HG02610 (cell line): ENCODE data around the gene PLPP4.

Experiments
- ATAC-seq: cut with Tn5 transposase; IDR thresholded peaks from one replicate; pipeline ENCODE4 v1.9.1; 2021; ENCODE audit warnings: mild to moderate bottlenecking, moderate library complexity; ENCODE audit not compliant: unreplicated experiment

The PLPP4 gene

DNA sequence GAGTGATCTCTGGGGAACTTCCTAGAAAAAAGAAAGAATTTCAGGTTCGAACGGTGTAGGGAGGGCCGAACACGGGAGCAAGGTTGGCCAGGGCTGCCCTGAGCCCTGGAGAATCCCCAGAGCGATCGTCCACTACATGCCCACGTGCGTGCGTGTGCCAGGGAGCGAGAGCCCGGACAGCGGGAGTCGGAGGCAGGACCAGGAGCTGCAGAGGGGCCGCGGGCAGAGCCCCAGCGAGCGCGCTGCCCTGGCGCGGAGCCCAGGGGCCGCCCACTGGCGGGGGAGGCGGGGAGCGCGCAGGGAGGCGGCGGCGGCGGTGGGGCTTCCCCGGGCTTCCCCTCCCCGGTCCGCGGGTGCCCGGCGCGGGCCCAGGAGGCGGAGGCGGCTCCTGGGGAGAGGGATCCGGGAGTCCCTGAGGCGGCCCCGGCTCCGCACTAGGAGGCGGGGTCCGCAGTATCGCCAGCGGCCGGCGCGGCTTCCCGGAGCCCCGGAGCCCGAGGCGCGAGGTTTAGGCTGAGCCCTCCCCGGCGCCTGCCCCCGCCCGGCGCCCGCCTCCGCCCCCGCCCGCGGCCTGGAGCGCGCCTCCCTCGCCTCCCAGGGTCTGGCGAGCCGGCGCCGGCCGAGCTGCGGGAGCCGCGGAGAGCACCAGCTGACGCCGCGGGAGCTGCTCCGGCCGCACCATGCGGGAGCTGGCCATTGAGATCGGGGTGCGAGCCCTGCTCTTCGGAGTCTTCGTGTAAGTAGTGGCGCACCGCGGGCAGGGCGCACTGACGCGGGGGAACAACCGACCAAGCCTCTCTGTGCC lies at the start of gene PLPP4:
Gene PLPP4 (plus strand): TSS at position 602 of the 805 bp plus-strand sequence. CDS start 79 bp downstream, at position 681.
- no peak for ATAC-seq

DNA sequence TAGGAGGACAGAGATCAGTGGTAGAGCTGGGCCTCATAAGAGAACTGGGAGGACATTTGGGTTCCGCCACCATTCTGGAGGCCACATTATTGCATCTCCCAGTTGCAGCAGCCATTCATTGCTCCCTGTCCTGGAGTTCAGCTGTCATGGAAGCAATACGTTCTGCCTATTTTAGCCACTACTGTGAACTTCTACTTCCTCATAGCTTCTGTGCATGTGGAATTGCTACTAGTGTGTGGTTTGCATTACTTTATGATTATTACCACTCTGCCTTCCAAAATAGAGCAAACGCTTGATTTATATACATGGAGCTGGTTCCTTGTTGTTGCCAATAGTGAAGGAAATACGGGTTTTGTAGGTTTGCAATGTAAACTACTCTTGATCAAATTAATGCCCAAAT lies 47.2 kb upstream of the PLPP4 start:
- no peak for ATAC-seq

DNA sequence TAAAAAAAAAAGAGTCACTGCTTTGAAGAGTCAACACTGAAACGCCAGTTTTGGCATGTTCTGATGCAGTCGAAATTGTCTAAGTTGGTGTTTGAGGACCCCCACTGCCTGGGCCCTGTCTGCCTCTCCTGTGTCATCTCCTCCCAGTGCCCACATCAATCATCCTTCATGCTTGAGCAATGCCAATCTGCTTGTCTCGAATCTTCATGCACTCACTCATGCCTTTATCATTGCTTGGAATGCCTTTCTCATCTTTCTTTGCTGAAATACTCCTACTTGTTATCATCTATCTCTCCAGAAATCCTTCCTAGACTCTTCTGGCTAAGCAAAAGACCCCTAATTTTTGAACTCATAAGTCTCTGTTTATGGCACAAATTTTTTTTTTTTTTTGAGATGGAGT lies 42.1 kb upstream of the PLPP4 start:
- ATAC-seq = no peak

DNA sequence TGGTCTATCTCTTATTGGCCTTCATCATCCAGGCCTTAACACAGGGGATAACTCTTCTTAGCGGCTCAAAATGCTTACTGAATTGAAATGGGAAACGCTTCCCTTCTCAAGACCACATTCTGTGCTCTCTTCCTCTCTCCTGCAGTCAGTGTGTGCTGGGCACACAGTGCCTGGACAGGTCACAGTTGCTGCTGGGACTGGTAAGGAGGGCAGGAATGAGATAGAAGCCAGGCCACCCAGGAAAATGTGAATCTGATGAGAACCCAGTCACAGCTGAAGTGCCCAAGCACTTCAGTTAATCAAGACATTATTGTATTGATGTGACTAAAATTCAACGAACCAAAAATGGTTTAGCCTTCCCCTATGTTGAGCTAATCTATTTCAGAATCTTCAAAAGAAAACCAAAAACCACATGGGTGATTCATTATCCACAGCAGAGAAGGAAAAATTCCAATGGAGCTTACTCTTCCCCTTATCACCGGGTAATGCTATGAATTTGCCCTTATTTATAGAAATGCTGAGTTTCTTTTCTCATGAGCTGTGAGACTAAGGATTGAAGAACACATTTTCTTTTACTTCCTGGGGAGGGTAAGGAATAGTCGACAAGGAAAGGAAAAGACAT lies 41.2 kb upstream of the PLPP4 start:
- ATAC-seq = no peak

DNA sequence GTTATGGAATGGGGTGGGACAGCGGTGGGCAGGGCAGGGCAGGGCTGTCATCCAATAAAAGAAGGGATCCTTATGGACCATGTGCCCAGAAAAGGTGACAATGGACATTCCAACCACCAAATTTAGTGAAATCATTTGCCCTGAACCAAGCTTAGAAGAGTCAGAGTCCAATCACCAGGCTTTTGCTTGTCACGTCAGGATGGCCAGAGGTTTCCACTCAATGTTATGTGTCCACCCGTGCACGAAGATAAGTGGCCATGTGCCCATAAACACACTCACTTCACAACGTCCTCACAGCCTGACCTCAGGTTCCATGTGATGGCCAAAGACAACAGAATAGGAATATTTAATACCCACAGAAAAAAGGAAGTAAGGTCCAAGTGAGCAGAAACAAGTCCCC lies 36.6 kb upstream of the PLPP4 start:
- no peak for ATAC-seq

DNA sequence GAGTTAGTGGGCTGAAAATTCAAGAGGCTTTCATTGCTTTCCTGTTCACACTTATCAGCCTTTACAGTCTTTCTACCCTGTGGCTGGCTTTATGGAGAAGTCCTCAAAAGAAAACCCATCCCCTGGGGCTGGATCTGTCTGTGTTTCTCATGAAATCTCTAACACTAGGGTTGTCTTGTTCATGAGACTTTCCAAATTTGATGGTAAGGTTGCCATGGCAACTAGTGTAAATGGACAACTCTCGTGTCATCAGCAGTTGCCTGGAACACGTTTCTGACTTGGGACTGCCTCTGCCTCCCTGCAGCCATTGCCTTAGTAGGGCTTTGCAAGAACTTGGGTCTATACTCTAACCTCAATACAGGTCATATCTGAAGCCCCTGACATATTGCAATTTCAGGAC lies 35.8 kb upstream of the PLPP4 start:
- no peak for ATAC-seq

DNA sequence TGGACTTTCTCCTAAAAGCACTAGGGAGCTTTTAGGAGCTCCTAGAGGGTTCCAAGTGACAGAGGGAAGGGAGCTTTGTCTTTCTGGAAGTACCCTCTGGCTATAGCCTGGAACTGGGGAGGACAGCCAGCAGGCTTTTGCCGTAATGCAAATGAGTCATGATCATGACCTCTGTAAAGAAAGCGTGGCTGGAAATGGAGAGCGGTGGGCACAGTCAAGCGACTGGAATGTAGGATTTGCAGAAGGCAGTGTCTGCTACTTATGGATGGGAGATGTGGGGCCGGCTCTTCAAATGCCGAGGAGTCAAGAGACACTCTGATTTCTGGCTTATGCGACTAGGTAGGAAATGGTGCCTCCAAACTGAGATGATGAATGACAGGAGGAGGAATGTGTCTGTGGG lies 34.6 kb upstream of the PLPP4 start:
- ATAC-seq = no peak

DNA sequence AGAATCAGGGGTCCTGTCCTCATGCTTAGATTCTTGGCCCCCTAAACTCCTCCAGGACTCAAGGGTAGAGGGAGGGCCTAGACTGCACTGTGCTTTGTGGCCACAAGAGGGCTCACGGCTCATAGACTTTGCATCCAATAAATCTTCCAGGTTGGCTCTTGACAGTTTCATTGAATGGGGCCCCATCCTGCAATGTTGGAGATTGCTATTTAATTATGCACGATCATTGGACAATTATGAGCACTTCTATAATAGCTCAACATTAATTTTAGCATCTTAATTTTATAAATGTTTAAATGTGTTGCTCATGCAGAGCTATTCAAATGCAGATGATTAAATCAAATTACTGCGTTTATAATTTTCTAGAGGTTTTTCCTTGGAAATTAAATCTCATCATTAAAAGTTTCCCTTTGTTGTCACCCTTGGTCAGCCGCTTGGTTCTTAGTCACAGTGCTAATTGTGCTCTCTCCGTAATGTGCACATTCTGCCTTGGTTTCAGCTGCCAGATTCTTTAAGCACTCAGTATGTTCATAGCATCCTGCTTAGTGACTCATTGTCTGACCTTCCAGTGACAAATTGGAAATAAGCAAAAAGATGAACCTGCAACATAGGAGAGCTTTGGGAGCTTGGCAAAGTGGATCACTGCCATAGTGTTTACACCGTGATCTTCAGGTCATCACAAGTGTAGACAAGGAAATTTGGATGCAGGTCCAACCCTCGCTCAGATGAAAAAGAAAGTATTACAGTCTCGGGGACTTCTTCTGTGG lies 33.4 kb upstream of the PLPP4 start:
- peak; percentile 14 for ATAC-seq

DNA sequence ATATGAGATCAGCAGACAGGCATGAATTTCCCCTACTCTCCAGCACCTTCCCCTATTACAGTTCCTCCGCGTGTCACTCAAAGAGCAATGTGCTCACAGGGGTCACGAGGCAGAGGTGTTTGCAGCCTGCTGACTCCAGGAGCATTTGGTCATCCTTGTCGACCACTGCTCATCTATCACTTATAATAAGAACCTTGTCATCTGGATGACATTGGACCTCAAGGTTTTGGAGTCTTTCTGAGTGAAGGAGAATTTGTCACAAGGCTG lies 32.9 kb upstream of the PLPP4 start:
- ATAC-seq = peak; percentile 56

DNA sequence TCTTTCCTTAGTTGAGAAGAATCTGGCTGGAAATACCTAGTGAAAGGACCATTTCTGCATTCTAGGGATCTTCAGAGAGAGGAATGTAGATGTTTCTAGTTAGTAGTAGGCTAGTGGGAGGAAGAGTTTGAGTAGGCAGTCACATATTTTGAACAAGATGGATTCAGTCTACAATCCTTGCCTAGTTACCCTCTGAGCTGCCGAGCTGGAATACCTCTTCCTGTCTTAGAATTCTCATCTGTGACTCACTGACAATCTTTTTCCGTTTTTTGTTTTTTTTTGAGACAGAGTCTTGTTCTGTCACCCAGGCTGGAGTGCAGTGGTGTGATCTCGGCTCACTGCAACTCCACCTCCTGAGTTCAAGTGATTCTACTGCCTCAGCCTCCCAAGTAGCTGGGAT lies 30.7 kb upstream of the PLPP4 start:
- ATAC-seq = no peak

DNA sequence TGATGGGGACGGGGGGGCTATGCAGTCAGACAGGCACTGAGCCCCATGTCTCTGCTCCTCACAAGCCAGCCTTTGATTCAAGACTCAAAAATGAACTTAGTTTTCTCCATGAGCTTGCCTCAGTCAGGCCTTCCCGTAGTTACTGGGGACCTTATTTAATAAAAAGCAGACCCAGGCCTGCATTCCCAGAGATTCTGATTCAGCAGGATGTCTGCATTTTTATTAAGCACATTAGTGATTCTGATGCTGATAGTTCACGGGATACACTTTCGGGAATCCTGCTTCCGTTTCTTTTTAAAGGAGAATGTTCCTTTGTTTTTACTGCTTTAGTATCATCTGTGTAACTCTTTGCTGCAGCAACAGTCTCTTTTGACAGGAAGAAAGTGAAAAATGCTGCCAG lies 28.3 kb upstream of the PLPP4 start:
- no peak for ATAC-seq

DNA sequence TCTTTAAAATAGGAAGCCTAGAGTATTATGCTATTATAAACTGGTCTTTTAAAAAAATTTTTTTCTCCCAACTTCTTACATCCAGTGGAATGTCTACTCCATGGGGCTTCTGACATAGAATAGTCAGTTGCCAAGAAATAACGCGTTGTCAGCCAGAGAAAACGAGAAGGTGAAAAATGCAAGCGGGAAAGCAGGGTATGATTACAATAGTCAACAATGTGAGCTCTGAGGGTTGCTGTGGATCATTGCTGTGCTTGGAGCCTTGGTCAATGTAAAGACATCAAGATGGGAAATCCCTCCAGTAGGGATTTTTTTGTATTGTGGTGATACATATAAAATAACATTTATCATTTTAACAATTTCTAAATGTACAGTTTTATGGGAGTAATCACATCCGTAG lies 27.6 kb upstream of the PLPP4 start:
- ATAC-seq = no peak

DNA sequence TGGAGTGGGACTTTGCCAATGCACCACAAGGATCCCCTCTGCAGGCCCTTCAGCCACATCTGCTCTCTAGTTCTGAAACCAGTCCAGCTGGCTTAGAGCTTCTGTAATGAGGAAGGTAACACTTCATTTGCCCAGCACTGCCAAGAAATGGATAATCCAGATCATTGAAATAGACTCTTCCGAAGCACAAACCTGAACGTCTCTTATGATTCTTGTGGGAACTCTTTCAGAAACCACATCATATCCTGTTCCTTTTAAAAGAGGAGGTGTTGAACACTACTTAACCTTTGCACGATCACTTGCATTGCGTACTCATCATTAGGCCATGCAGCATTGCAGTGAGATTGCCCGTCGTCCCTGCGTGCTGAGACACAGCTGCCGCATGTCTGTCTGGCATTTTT lies 25.8 kb upstream of the PLPP4 start:
- ATAC-seq = no peak

DNA sequence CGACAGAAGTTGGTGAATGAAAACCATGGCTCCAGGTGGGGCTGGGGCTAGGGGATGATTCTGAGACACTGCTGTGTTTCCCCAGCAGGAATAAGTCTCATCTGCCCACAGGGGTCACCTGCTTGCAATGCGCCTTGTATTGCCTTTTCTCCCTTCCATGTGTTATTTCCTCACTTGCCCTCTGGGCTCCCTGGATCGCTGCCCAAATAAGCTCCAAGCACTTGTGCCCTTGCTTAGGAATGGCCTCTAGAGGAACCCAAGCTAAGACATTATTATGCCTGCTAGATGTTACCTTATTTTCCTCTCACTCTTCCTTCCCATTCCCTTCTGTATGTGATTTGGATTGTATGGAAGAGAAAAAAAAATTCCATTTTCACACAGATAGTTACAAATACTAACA lies 24.8 kb upstream of the PLPP4 start:
- ATAC-seq = no peak

DNA sequence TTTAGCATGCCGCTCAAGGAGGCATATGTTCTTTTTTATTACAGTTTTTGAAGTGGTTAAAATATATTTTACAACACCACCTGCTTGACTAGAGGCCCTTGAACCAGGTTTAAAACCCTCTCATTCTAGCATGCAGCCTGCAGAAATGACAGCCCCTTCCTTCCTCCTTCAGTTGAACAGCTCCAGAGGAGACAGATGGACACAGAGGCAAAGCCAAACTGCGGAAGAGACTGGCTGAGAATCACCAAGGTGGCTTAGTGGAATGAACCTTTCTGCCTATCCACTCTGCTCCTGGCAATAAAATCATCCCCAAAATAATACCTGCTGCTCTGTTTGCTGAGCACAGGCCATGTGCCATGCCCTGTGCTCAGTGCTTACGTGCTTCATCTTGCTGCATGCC lies 23.9 kb upstream of the PLPP4 start:
- ATAC-seq = no peak

DNA sequence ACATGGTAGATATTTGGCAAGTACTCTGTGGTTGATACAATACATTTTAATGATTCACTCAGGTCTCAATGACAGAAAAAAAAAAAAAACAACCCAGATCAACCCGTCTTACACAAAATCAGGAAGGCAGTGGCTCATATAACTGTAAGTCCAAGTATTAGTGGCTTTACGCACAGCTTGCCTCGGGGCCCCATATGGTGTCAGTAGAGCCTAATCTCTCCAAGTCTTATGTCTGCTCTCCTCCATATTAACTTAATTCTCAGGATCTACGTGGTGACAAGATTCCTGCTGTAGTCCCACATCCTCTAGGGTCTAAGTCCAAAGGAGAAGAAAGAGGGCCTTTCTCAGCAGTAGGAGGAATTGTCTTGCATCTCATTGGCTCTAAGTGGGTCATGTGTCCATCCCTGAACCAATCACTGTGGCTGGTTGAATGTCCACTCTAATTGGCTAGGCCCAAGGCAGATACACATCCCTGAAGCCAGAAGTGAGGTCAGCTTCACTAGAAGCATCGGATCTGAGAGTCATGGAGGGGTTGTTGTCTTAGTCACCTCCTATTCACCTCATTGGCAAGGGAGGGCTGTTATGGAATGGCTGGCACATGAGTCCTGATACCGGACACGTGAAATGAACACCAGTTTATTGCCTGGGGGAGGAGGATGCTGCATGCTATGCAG lies 20.5 kb upstream of the PLPP4 start:
- ATAC-seq = no peak

DNA sequence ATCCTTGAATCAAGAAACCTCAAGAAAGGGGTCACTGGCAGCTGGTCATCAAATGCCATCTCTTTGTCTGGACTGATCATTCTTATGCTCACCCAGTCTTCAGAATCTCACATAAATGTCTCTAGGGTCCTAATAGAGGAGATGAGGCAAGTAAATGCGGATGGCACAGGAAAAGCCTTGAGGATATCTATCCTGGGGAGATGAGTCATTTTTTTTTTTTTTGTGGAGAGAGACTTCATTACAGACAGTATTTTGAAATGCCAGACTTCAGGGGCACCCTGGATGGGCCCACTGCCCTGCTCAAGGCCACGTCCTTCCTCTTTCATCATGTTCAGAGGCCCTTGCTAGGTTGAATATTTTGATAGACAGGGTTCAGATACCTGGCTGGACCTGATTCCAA lies 19.5 kb upstream of the PLPP4 start:
- ATAC-seq = no peak

DNA sequence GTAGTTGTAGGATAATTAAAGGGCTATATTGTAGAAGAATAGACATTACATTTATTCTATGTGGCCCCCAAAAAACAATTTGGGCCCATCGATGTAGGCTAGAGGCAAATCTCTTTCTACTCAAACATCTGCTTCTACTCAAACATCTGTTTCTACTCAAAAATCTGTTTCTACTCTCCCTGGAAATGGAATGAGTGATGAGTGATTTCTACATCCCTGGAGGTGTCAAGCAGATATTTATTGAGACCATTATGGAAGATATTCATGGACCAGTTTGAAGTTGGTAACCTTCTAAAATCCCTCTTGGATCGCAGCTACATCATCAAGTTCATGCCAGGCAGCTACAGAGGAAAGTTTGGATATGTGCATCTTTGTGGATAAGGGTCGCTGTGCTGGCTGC lies 5.1 kb upstream of the PLPP4 start:
- no peak for ATAC-seq

DNA sequence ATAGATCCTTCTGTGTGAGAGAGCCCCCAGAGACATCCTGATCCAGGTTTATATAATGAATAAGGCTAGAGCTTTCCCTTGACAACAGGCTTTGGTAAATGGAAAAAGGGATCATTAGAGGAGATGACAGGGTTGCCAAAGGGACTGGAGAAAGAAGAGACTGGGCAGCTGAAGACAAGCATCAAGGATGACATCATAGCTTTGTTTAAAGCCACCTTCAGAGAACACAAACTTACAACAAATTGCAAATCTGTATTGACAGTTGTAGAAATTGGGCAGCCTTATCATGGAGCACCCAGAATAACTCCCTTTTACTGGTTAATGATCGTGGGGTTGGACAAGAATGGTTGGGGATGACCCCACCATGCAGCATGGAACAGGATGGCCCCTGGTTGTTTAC lies 3.7 kb upstream of the PLPP4 start:
- no peak for ATAC-seq

DNA sequence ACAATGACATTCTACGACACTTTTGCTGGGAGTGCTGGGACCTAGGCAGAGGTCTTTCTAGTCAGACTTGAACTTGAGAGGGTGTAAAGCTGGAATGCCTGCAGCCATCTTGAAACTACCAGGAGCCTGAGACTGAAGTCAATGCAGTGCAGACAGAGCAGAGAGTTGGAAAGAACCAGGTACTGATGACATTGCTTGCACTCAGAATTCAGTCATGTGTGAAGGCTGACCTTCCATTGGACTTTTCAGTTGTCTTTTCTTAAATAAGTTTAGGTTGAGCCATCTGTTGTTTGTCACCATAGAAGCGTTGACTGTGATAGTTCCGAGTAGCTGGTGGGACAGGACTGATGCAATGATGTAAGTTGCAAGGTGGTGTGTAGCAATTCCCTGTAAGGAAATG lies 3.1 kb upstream of the PLPP4 start:
- ATAC-seq = no peak

DNA sequence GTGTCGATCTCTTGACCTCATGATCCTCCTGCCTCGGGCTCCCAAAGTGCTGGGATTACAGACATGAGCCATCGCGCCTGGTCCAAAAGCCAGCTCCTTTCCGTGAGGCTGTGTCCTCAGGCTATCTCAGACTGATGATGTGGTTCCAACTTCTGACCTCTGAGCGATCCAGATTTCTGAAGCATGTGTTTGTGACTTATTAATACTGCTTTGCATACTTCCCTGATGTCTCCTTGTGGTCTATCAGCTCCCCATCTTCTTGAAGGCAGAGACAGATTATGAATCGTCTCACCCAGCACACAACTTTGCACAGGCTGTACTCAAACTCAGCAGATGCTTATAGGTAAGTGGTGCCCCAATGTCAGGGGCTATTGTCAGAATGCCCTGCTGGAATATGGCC lies 2.0 kb upstream of the PLPP4 start:
- no peak for ATAC-seq

DNA sequence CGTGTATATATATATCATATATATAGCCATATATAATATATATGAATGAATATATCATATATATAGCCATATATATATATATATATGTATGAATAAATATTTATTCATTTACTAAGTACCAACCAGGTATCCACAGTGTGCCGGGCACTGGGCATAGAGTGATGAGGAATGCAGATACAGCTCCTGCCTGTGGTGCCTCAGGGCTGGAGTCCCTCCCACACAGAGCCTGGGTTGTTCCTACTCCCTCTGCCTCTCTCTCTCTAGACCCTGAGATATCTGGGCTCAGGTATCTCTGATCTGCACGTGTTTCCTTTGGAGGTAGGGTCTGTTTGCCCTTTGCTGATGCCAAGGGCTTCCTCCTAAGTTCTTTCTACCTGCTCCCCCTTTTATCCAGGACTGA lies 1.4 kb upstream of the PLPP4 start:
- no peak for ATAC-seq
